Heart right ventricle (tissue), 16 donors: ENCODE measurements around the gene POLR3C. TPM values are rescaled to one million over a fixed set of nuclear protein-coding genes. Genes with fewer than 3 reads are reported as not detected.

Experiments used
- ATAC-seq, 8 donors: fragments of 200-7000 bp; cut with Tn5 transposase; one replicate each; pipeline ENCODE4 v1.9.1; 2020; ENCODE audit warnings: mild to moderate bottlenecking in 8 of 8, moderate library complexity in 8 of 8, moderate number of reproducible peaks in 1 of 8
- DNase-seq, 2 donors: peaks; one replicate each; pipeline ENCODE4 v3.0.0-alpha.2; 2020
- H3K27ac ChIP-seq, 10 donors: fragments of 200-600 bp; sonication (generic) in 2 of 10; one replicate each; pipeline versions ENCODE4 v1.5.0 to v1.8.0; 2020 to 2022; ENCODE audit warnings: mild to moderate bottlenecking in 3 of 10
- H3K27me3 ChIP-seq, 7 donors: fragments of 200-600 bp; one replicate each; pipeline ENCODE4 v1.8.0; 2021 to 2022; ENCODE audit warnings: mild to moderate bottlenecking in 2 of 7
- H3K36me3 ChIP-seq, 9 donors: fragments of 200-600 bp; sonication (generic) in 1 of 9; one replicate each; pipeline versions ENCODE4 v1.5.0 to v1.8.0; 2020 to 2022; ENCODE audit warnings: mild to moderate bottlenecking in 2 of 9
- H3K4me1 ChIP-seq, 9 donors: fragments of 200-600 bp; sonication (generic) in 1 of 9; one replicate each; pipeline versions ENCODE4 v1.5.0 to v1.8.0; 2020 to 2022; ENCODE audit warnings: mild to moderate bottlenecking in 4 of 9
- H3K4me3 ChIP-seq, 10 donors: fragments of 200-600 bp; sonication (generic) in 2 of 10; one replicate each; pipeline versions ENCODE4 v1.5.0 to v1.8.0; 2020 to 2022; ENCODE audit warnings: mild to moderate bottlenecking in 7 of 10, moderate library complexity in 2 of 10
- H3K9me3 ChIP-seq, 11 donors: fragments of 200-600 bp in 10 of 11; sonication (generic) in 2 of 11; one replicate each; pipeline versions ENCODE4 v1.5.0 to v1.8.0; 2013 to 2022; ENCODE audit warnings: mild to moderate bottlenecking in 2 of 11, control low read depth in 1 of 11, moderate library complexity in 1 of 11
- WGBS, 2 donors: extraction: QIAGEN DNeasy Blood & Tissue Kit; methylation state at CpG; one replicate each; pipeline ENCODE4 v1.1.7; 2013; ENCODE audit warnings: inconsistent platforms in 1 of 2; 5-methylcytosine and 5-hydroxymethylcytosine counted together
- intact Hi-C, 10 donors: fragments of 100-400 bp; cut with DNase I; formaldehyde crosslinking; loops; one replicate each; pipeline versions ENCODE4 v1.11.1 to v1.14.2; 2022
- polyA plus RNA-seq, 2 donors: library from polyadenylated mRNA; stranded (reverse); fragments of 200-250 nt; gene quantifications; one replicate each; pipeline ENCODE4 v1.2.3, GENCODE V29; 2013
- total RNA-seq, 10 donors: library from RNA; stranded (reverse); fragmentation: NEBNext Ultra II Directional in 3 of 10; extraction: Animal tissue kit (Norgen Biotek cat#: 25700) in 3 of 10; gene quantifications; one replicate each; pipeline versions ENCODE4 v1.2.1 to v1.2.4, GENCODE V29; 2021 to 2023
- TF ChIP-seq, protein P1 (sequence below), 9 donors: fragments of 200-600 bp; sonication (generic) in 2 of 9; IDR thresholded peaks; one replicate each; pipeline versions ENCODE4 v1.5.0 to v1.8.0; 2021 to 2022; ENCODE audit warnings: antibody characterized with exemption in 9 of 9, mild to moderate bottlenecking in 5 of 9, moderate library complexity in 1 of 9
- donor health status: Arrhythmogenic right ventricular cardiomyopathy.
- donor health status: ischemic (EF 13 %, LVEDD 7.1; RV severe dilation, severe dysfunction).
- donor health status: healthy with polysubstance abuse.
- donor health status: DM: no; HTN: yes; CAD: no.
- donor health status: DM: no; HTN: no; CAD: no.
- donor health status: ischemic (EF 25% LVEDD 6.9; RV normal size, moderate dysfunction).
- donor health status: ischemic (EF 25% LVEDD 5.7; RV mildly dilated, moderate dysfunction).
- donor health status: healthy.
- donor health status: DM: yes; HTN: yes; CAD: no.
- donor health status: Ischemic cardiomyopathy.
- donor health status: ischemic (EF 35%, LVEDD 5.7; RV mildly dilated, moderate dysfunction).
- donor health status: nonischemic (EF 11% LVEDD 7.7; RV severe dilation, severe dysfunction).
- donor health status: DM: yes; HTN: yes; CAD: no.
- donor health status: PGD.
- donor health status: ischemic (EF 29% LVEDD 5.4; RV normal size, mild dysfunction).
- donor health status: nonischemic (EF 23%, LVEDD 6.1; RV moderate dilation, normal function).

The POLR3C gene
- total and polyA plus RNA-seq, 12 donors = 8.0 to 18.1 (median 14.9) TPM

DNA sequence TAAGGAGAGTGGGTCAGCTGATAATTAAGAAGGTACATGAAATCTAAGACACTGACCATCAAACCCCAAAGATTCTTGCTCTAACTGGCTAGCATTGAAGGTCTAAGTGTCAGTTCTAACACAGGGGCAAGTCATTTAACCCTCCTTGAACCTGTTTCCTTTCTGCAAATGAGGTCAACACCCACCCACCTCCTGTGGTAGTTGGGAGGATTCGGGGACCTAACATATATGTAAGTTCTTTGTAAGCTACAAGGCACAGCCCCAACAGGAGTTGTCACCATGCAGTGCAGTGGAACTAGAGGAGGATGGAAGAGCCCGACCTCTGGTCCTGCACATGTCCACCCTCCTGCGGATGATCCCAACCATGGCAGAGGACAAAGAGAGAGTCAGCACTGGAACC is 23.8 kb downstream of the POLR3C start:
- TF ChIP-seq, protein P1, sequence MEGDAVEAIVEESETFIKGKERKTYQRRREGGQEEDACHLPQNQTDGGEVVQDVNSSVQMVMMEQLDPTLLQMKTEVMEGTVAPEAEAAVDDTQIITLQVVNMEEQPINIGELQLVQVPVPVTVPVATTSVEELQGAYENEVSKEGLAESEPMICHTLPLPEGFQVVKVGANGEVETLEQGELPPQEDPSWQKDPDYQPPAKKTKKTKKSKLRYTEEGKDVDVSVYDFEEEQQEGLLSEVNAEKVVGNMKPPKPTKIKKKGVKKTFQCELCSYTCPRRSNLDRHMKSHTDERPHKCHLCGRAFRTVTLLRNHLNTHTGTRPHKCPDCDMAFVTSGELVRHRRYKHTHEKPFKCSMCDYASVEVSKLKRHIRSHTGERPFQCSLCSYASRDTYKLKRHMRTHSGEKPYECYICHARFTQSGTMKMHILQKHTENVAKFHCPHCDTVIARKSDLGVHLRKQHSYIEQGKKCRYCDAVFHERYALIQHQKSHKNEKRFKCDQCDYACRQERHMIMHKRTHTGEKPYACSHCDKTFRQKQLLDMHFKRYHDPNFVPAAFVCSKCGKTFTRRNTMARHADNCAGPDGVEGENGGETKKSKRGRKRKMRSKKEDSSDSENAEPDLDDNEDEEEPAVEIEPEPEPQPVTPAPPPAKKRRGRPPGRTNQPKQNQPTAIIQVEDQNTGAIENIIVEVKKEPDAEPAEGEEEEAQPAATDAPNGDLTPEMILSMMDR (IDR thresholded peaks at IDR 0.05) = no peak
- intact Hi-C loops = loop anchor here in 8 of 10 donors (5.0 to 10.0 kb wide), 9 partner anchors 63 to 169 kb away; partner anchors contain the start of genes ITGA10 (in 3 of the 8) and PEX11B (in 3 of the 8)
- WGBS, 2 donors = 76% methylated on average over 3 of the region's 3 CpGs
- H3K4me1 ChIP-seq = peaks cover 0 to 19% (median 16%) of the 10 kb centered on the region in 9 donors
- no peak overlapping the region for H3K27ac ChIP-seq
- H3K9me3 ChIP-seq = no peaks in the 10 kb centered on the region
- no peak for ATAC-seq
- no peaks in the 10 kb centered on the region for H3K27me3 ChIP-seq
- H3K4me3 ChIP-seq = no peak overlapping the region
- DNase-seq = no peak
- H3K36me3 ChIP-seq = peaks cover 0 to 66% (median 33%) of the 10 kb centered on the region in 9 donors

DNA sequence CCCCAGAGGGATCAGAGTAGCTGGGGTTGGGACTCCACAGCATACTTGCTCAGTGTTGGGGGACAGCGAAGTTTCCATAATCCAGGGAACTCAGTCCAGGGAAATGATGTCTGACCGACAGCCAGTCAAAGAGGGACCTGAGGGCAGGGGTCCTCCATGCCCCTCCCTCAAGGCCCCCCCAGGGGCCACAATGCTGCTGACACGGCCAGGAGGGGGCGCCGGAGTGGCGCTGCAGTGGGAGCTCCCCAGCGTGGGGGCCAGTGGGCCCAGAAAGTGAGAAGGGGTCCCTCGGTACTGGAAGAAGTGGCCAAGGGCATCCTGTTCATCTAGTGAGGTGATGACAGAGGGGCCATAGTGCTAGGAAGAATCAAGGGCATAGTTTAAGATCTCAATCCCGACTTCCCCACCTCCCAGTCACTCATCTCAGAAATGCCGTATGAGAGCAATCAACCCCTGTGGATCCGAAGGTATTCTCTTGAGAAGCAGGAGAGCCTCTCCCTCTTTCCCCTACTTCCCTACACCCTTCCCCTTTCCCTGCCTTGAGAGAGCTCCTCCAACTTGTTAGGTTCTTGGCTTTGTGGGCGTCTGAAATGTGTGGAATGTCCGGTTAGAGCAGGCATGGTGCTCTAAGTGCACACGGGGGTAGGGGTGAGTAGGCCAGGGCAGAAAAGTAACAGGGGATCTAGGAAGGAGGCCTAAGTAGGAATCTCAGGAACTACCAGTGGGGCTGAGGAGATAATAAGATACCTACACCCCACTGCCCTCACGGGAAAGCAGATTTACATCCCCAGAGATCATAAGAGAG is 25.6 kb downstream of the POLR3C start:
- Histone ChIP-seq H3K4me1 (peaks cover 0 to 17% (median 14%) of the 10 kb centered on the region in 9 donors), H3K9me3 (no peaks in the 10 kb centered on the region), H3K36me3 (peaks cover 0 to 73% (median 48%) of the 10 kb centered on the region in 9 donors), H3K4me3 (no peak overlapping the region), H3K27ac (peak overlapping the region in 1 of 10 donors; percentile 15), H3K27me3 (no peaks in the 10 kb centered on the region)
- DNase-seq (no peak), ATAC-seq (no peak)
- intact Hi-C loops = loop anchor here in 8 of 10 donors (5.0 to 10.0 kb wide), 9 partner anchors 63 to 168 kb away; partner anchors contain the start of genes ITGA10 (in 3 of the 8) and PEX11B (in 3 of the 8)
- WGBS, 2 donors = 71 to 77% methylated on average over 15 of the region's 15 CpGs
- TF ChIP-seq, protein P1 (IDR thresholded peaks at IDR 0.05) = peak in 7 of 9 donors; percentile 6 to 45 (median 32)

DNA sequence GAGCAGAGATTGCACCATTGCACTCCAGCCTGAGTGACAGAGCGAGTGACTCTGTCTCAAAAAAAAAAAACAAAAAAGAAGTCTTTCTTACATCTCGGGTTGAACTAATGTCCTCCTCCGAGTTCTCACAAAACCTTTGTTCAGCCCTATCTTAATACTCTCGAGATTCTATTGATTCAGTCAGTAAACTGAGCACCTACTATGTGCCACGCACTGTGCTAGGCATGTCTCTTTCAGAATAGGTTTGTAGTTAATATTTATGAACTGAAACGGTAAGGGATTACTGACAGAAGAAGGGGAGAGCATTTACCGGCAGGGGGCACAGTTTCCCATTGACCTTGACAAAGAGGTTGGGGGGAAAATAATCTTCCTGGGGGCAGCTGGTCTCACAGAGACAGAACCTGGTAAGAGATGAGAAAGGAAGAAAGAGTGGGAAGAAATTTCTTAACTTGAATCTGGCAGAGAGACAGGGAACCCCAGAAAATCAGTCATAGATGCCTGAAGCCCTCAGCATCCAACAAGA is 31.5 kb downstream of the POLR3C start:
- H3K27ac ChIP-seq = no peak overlapping the region
- TF ChIP-seq, protein P1 (IDR thresholded peaks at IDR 0.05) = peak in 1 of 9 donors; percentile 9
- no peak for ATAC-seq

DNA sequence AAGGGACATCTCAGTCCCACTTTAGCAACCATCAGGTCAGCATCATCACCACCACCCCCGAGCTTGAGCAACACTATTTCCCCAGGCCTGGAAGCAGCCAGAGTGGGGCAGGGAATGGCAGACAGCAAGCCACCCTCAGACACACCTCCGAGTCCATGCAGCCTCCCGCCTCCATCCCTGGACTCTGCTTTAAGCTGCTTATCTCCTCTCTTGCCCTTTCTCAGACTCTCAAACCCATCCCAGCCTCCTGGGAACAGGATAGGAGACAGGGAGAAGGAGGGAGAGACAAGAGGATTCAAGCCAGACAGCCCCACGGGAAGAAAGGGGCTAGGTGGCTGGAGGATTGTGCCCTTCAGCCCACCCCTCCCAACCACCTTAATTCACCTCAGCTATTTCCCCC is 33.2 kb downstream of the POLR3C start:
- no peak for DNase-seq
- H3K36me3 ChIP-seq = peaks cover 0 to 48% (median 36%) of the 10 kb centered on the region in 9 donors
- TF ChIP-seq, protein P1 (IDR thresholded peaks at IDR 0.05) = no peak
- intact Hi-C loops = loop anchor here in 4 of 10 donors (5.0 kb wide), 4 partner anchors 35 to 115 kb away; partner anchors contain the start of genes ITGA10 (in 2 of the 4) and PEX11B (in 1 of the 4)
- no peaks in the 10 kb centered on the region for H3K27me3 ChIP-seq
- H3K4me3 ChIP-seq = no peak overlapping the region
- 67 to 73% methylated on average over 4 of the region's 4 CpGs for WGBS, 2 donors
- peaks cover 8 to 22% (median 17%) of the 10 kb centered on the region in 9 donors for H3K4me1 ChIP-seq
- no peak for ATAC-seq
- H3K27ac ChIP-seq = no peak overlapping the region
- H3K9me3 ChIP-seq = no peaks in the 10 kb centered on the region

More for the DNA sequence above, 31.5 kb downstream of the POLR3C start:
- no peak for DNase-seq
- WGBS, 2 donors = 88 to 91% methylated on average over 7 of the region's 7 CpGs
- no peaks in the 10 kb centered on the region for H3K9me3 ChIP-seq
- no peak overlapping the region for H3K4me3 ChIP-seq
- intact Hi-C loops = loop anchor here in 4 of 10 donors (5.0 kb wide), 4 partner anchors 37 to 117 kb away; partner anchors contain the start of genes ITGA10 (in 2 of the 4) and PEX11B (in 1 of the 4)
- H3K27me3 ChIP-seq = no peaks in the 10 kb centered on the region
- peaks cover 8 to 22% (median 17%) of the 10 kb centered on the region in 9 donors for H3K4me1 ChIP-seq
- H3K36me3 ChIP-seq = peaks cover 0 to 64% (median 48%) of the 10 kb centered on the region in 9 donors
